WTC11 (cell line): ENCODE measurements around the gene ATAD2B. TPM values are rescaled to one million over a fixed set of nuclear protein-coding genes. Genes with fewer than 3 reads are reported as not detected.

Source experiments
- ATAC-seq: fragments of 200-7000 bp; cut with Tn5 transposase; 2 replicates; pipeline ENCODE4 v1.10.0; 2021; ENCODE audit warnings: mild to moderate bottlenecking, moderate library complexity
- CTCF ChIA-PET: fragments of 300-600 bp; sonication (Branson Sonifier 250); formaldehyde crosslinking; loops from one replicate; lab custom pipeline; 2021; ENCODE audit warnings: antibody characterized with exemption; lab: Charles Lee
- POLR2A ChIA-PET: fragments of 350-600 bp; sonication (Branson Sonifier 250); formaldehyde crosslinking; loops from one replicate; lab custom pipeline; 2021; ENCODE audit warnings: antibody characterized with exemption; lab: Charles Lee
- DNase-seq: peaks from one replicate; pipeline ENCODE4 v3.0.0; 2021; ENCODE audit warnings: low spot score
- H3K27ac Mint-ChIP-seq: 2 replicates; pipeline ENCODE4 v1.8.0; 2021; ENCODE audit warnings: mixed read lengths
- H3K27me3 Mint-ChIP-seq: 2 replicates; pipeline ENCODE4 v1.8.0; 2021; ENCODE audit warnings: low read depth, mild to moderate bottlenecking, moderate library complexity, mixed read lengths
- H3K36me3 Mint-ChIP-seq: 2 replicates; pipeline ENCODE4 v1.8.0; 2021; ENCODE audit warnings: mixed read lengths
- H3K4me1 Mint-ChIP-seq: 2 replicates; pipeline ENCODE4 v1.8.0; 2022; ENCODE audit warnings: mixed read lengths
- H3K4me3 Mint-ChIP-seq: 2 replicates; pipeline ENCODE4 v1.8.0; 2021; ENCODE audit warnings: mild to moderate bottlenecking, moderate library complexity, mixed read lengths
- H3K9me3 Mint-ChIP-seq: 2 replicates; pipeline ENCODE4 v1.8.0; 2021; ENCODE audit warnings: mixed read lengths
- ATF1 ChIP-seq: sonication (generic); formaldehyde crosslinking; IDR thresholded peaks from 2 replicates; pipeline ENCODE4 v1.8.1; 2023; ENCODE audit warnings: mild to moderate bottlenecking, moderate library complexity, missing genetic modification reagents
- ESRRA ChIP-seq: sonication (generic); formaldehyde crosslinking; IDR thresholded peaks from 2 replicates; pipeline ENCODE4 v1.8.1; 2022; ENCODE audit warnings: mild to moderate bottlenecking, missing genetic modification reagents, borderline replicate concordance
- ETV6 ChIP-seq: sonication (generic); formaldehyde crosslinking; IDR thresholded peaks from 2 replicates; pipeline ENCODE4 v1.8.1; 2022; ENCODE audit warnings: mild to moderate bottlenecking, missing genetic modification reagents
- GTF2I ChIP-seq: fragments of 250-450 bp; sonication (Bioruptor Pico); conservative IDR thresholded peaks from 2 replicates; pipeline ENCODE4 v1.4.0; 2021; ENCODE audit warnings: mild to moderate bottlenecking
- JAZF1 ChIP-seq: fragments of 250-450 bp; sonication (Bioruptor Pico); IDR thresholded peaks from 2 replicates; pipeline ENCODE4 v1.9.0; 2021; ENCODE audit warnings: moderate library complexity, mild to moderate bottlenecking, inconsistent platforms
- KAT7 ChIP-seq: sonication (generic); formaldehyde crosslinking; IDR thresholded peaks from 2 replicates; pipeline ENCODE4 v1.8.1; 2023; ENCODE audit warnings: missing genetic modification reagents, mild to moderate bottlenecking, borderline replicate concordance
- NFE2L1 ChIP-seq: sonication (generic); formaldehyde crosslinking; IDR thresholded peaks from 2 replicates; pipeline ENCODE4 v1.8.1; 2023; ENCODE audit warnings: missing genetic modification reagents
- PRRX2 ChIP-seq: fragments of 250-450 bp; sonication (Bioruptor Pico); IDR thresholded peaks from 2 replicates; pipeline ENCODE4 v1.8.0; 2021; ENCODE audit warnings: mild to moderate bottlenecking
- RORB ChIP-seq: fragments of 250-450 bp; sonication (Bioruptor Pico); IDR thresholded peaks from 2 replicates; pipeline ENCODE4 v1.9.0; 2021; ENCODE audit warnings: mild to moderate bottlenecking
- SOX15 ChIP-seq: fragments of 250-450 bp; sonication (Bioruptor Pico); IDR thresholded peaks from 2 replicates; pipeline ENCODE4 v1.9.0; 2021; ENCODE audit warnings: mild to moderate bottlenecking
- SP1 ChIP-seq: sonication (generic); formaldehyde crosslinking; conservative IDR thresholded peaks from 2 replicates; pipeline ENCODE4 v1.8.1; 2022; ENCODE audit warnings: missing genetic modification reagents
- TEAD4 ChIP-seq: sonication (generic); formaldehyde crosslinking; IDR thresholded peaks from 2 replicates; pipeline ENCODE4 v1.8.0; 2022; ENCODE audit warnings: mild to moderate bottlenecking, missing genetic modification reagents
- TP53 ChIP-seq: sonication (generic); formaldehyde crosslinking; IDR thresholded peaks from 2 replicates; pipeline ENCODE4 v1.8.1; 2023; ENCODE audit warnings: mild to moderate bottlenecking, missing genetic modification reagents
- ZNF138 ChIP-seq: sonication (generic); formaldehyde crosslinking; conservative IDR thresholded peaks from 2 replicates; pipeline ENCODE4 v1.8.1; 2022; ENCODE audit warnings: mild to moderate bottlenecking, moderate library complexity, missing genetic modification reagents
- ZNF232 ChIP-seq: sonication (generic); formaldehyde crosslinking; IDR thresholded peaks from 2 replicates; pipeline ENCODE4 v1.8.0; 2022; ENCODE audit warnings: mild to moderate bottlenecking, missing genetic modification reagents
- ZNF396 ChIP-seq: fragments of 250-450 bp; sonication (Bioruptor Pico); IDR thresholded peaks from 2 replicates; pipeline ENCODE4 v1.8.0; 2021; ENCODE audit warnings: mild to moderate bottlenecking, moderate library complexity, borderline replicate concordance
- ZNF423 ChIP-seq: fragments of 250-450 bp; sonication (Bioruptor Pico); IDR thresholded peaks from 2 replicates; pipeline ENCODE4 v2.1.2; 2022; ENCODE audit warnings: mild to moderate bottlenecking, moderate library complexity
- total RNA-seq: library from RNA; stranded (reverse); gene quantifications from 3 replicates; pipeline ENCODE4 v1.2.3, GENCODE V29; 2021
- TF ChIP-seq, protein P1 (sequence below): sonication (generic); formaldehyde crosslinking; IDR thresholded peaks from 2 replicates; pipeline ENCODE4 v1.8.1; 2022; ENCODE audit warnings: missing genetic modification reagents, borderline replicate concordance
- TF ChIP-seq, protein P2 (sequence below): sonication (generic); formaldehyde crosslinking; IDR thresholded peaks from 2 replicates; pipeline ENCODE4 v1.8.1; 2022; ENCODE audit warnings: mild to moderate bottlenecking, moderate library complexity, missing genetic modification reagents
- TF ChIP-seq, protein P3 (sequence below): sonication (generic); formaldehyde crosslinking; IDR thresholded peaks from 2 replicates; pipeline ENCODE4 v1.8.1; 2022; ENCODE audit warnings: low read depth, missing genetic modification reagents, borderline replicate concordance
- TF ChIP-seq, protein P4 (sequence below): sonication (generic); formaldehyde crosslinking; IDR thresholded peaks from 2 replicates; pipeline ENCODE4 v1.8.1; 2023; ENCODE audit warnings: mild to moderate bottlenecking, missing genetic modification reagents
- TF ChIP-seq, protein P5 (sequence below): sonication (generic); formaldehyde crosslinking; IDR thresholded peaks from 2 replicates; pipeline ENCODE4 v1.8.1; 2023; ENCODE audit warnings: mild to moderate bottlenecking, moderate library complexity, missing genetic modification reagents
- TF ChIP-seq, protein P6 (sequence below): fragments of 250-450 bp; sonication (Bioruptor Pico); IDR thresholded peaks from 2 replicates; pipeline ENCODE4 v1.9.0; 2021; ENCODE audit warnings: moderate library complexity, mild to moderate bottlenecking, inconsistent platforms, borderline replicate concordance
- TF ChIP-seq, protein P7 (sequence below): sonication (generic); formaldehyde crosslinking; IDR thresholded peaks from 2 replicates; pipeline ENCODE4 v1.8.1; 2023; ENCODE audit warnings: mild to moderate bottlenecking, missing genetic modification reagents

The ATAD2B gene
- total RNA-seq, 1 experiment from 2014 or later: 21.5 TPM

DNA sequence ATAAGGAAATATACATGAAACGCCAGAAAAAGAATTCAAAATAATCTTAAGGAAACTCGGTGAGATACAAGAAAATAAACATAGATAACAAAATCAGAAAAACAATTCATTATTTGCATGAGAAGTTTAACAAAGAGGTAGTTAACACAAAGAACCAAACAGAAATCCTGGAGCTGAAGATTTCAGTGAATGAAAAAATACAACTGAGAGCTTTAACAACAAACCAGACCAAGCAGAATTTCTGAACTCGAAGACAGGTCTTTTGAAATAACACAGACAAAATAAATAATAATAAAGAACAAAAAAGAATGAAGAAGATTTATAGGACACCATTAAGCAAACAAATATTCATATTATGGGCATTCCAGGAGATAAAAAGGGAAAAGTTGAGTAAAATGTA lies 204.7 kb downstream of the ATAD2B start (continued):
- TF ChIP-seq SP1 (CRISPR knock-in tag) (no peak), ZNF232 (CRISPR knock-in tag) (no peak), ETV6 (no peak), SOX15 (CRISPR knock-in tag) (no peak), ESRRA (CRISPR knock-in tag) (no peak)
- TF ChIP-seq, protein P1, sequence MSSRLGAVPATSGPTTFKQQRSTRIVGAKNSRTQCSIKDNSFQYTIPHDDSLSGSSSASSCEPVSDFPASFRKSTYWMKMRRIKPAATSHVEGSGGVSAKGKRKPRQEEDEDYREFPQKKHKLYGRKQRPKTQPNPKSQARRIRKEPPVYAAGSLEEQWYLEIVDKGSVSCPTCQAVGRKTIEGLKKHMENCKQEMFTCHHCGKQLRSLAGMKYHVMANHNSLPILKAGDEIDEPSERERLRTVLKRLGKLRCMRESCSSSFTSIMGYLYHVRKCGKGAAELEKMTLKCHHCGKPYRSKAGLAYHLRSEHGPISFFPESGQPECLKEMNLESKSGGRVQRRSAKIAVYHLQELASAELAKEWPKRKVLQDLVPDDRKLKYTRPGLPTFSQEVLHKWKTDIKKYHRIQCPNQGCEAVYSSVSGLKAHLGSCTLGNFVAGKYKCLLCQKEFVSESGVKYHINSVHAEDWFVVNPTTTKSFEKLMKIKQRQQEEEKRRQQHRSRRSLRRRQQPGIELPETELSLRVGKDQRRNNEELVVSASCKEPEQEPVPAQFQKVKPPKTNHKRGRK: no peak
- TF ChIP-seq, protein P2, sequence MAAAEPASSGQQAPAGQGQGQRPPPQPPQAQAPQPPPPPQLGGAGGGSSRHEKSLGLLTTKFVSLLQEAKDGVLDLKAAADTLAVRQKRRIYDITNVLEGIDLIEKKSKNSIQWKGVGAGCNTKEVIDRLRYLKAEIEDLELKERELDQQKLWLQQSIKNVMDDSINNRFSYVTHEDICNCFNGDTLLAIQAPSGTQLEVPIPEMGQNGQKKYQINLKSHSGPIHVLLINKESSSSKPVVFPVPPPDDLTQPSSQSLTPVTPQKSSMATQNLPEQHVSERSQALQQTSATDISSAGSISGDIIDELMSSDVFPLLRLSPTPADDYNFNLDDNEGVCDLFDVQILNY (CRISPR knock-in tag): no peak

DNA sequence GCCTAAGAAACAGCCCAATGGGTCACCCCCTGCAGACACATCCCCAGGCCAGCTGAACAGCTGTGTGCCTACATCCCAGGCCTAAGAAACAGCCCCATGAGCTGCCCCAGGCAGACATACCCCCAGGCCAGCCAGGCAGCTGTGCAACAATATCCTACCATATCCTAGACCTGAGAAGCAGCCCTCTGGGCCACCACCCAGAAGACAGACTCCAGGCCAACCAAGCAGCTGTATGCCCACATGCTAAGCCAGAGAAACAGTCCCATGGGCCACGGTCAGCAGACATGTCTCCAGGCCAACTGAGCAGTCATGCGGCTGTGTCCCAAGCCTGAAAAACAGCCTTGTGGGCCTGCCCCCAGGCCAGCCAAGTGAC lies 205.5 kb downstream of the ATAD2B start:
- no peak for ATAC-seq
- peaks cover 25% of the 10 kb centered on the region for H3K9me3 Mint-ChIP-seq
- no peaks in the 10 kb centered on the region for H3K4me1 Mint-ChIP-seq
- peaks cover 26% of the 10 kb centered on the region for H3K36me3 Mint-ChIP-seq
- no peak overlapping the region for H3K4me3 Mint-ChIP-seq
- TF ChIP-seq TEAD4 (CRISPR knock-in tag) (no peak), ZNF396 (CRISPR knock-in tag) (no peak), GTF2I (no peak), ZNF423 (CRISPR knock-in tag) (no peak), ZNF138 (CRISPR knock-in tag) (no peak), ATF1 (CRISPR knock-in tag) (no peak), KAT7 (no peak), PRRX2 (CRISPR knock-in tag) (no peak), NFE2L1 (no peak), TP53 (no peak), RORB (CRISPR knock-in tag) (no peak), JAZF1 (CRISPR knock-in tag) (no peak)
- TF ChIP-seq, protein P3, sequence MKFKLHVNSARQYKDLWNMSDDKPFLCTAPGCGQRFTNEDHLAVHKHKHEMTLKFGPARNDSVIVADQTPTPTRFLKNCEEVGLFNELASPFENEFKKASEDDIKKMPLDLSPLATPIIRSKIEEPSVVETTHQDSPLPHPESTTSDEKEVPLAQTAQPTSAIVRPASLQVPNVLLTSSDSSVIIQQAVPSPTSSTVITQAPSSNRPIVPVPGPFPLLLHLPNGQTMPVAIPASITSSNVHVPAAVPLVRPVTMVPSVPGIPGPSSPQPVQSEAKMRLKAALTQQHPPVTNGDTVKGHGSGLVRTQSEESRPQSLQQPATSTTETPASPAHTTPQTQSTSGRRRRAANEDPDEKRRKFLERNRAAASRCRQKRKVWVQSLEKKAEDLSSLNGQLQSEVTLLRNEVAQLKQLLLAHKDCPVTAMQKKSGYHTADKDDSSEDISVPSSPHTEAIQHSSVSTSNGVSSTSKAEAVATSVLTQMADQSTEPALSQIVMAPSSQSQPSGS (CRISPR knock-in tag): no peak
- TF ChIP-seq, protein P4, sequence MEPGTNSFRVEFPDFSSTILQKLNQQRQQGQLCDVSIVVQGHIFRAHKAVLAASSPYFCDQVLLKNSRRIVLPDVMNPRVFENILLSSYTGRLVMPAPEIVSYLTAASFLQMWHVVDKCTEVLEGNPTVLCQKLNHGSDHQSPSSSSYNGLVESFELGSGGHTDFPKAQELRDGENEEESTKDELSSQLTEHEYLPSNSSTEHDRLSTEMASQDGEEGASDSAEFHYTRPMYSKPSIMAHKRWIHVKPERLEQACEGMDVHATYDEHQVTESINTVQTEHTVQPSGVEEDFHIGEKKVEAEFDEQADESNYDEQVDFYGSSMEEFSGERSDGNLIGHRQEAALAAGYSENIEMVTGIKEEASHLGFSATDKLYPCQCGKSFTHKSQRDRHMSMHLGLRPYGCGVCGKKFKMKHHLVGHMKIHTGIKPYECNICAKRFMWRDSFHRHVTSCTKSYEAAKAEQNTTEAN (CRISPR knock-in tag): no peak
- TF ChIP-seq, protein P5, sequence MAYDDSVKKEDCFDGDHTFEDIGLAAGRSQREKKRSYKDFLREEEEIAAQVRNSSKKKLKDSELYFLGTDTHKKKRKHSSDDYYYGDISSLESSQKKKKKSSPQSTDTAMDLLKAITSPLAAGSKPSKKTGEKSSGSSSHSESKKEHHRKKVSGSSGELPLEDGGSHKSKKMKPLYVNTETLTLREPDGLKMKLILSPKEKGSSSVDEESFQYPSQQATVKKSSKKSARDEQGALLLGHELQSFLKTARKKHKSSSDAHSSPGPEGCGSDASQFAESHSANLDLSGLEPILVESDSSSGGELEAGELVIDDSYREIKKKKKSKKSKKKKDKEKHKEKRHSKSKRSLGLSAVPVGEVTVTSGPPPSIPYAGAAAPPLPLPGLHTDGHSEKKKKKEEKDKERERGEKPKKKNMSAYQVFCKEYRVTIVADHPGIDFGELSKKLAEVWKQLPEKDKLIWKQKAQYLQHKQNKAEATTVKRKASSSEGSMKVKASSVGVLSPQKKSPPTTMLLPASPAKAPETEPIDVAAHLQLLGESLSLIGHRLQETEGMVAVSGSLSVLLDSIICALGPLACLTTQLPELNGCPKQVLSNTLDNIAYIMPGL (CRISPR knock-in tag): no peak
- TF ChIP-seq, protein P6, sequence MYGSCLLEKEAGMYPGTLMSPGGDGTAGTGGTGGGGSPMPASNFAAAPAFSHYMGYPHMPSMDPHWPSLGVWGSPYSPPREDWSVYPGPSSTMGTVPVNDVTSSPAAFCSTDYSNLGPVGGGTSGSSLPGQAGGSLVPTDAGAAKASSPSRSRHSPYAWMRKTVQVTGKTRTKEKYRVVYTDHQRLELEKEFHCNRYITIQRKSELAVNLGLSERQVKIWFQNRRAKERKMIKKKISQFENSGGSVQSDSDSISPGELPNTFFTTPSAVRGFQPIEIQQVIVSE (CRISPR knock-in tag): no peak
- TF ChIP-seq, protein P1: no peak
- TF ChIP-seq, protein P7, sequence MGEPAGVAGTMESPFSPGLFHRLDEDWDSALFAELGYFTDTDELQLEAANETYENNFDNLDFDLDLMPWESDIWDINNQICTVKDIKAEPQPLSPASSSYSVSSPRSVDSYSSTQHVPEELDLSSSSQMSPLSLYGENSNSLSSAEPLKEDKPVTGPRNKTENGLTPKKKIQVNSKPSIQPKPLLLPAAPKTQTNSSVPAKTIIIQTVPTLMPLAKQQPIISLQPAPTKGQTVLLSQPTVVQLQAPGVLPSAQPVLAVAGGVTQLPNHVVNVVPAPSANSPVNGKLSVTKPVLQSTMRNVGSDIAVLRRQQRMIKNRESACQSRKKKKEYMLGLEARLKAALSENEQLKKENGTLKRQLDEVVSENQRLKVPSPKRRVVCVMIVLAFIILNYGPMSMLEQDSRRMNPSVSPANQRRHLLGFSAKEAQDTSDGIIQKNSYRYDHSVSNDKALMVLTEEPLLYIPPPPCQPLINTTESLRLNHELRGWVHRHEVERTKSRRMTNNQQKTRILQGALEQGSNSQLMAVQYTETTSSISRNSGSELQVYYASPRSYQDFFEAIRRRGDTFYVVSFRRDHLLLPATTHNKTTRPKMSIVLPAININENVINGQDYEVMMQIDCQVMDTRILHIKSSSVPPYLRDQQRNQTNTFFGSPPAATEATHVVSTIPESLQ (CRISPR knock-in tag): no peak
- TF ChIP-seq, protein P2 (CRISPR knock-in tag): no peak
- POLR2A ChIA-PET: no interaction called here
- H3K27ac Mint-ChIP-seq: no peak overlapping the region
- H3K27me3 Mint-ChIP-seq: no peaks in the 10 kb centered on the region
- CTCF ChIA-PET: interaction anchor here (1.0 kb wide), 1 partner anchor 97 kb away, joined by 4 read pairs; no protein-coding TSS in a partner anchor
- DNase-seq: no peak
